ENCODE measurements around the gene LRRK1. TPM values are rescaled to one million over a fixed set of nuclear protein-coding genes. Genes with fewer than 3 reads are reported as not detected.

The LRRK1 gene
- total RNA-seq, 2 experiments from 2014 or later: 0.57 to 0.66 TPM

DNA sequence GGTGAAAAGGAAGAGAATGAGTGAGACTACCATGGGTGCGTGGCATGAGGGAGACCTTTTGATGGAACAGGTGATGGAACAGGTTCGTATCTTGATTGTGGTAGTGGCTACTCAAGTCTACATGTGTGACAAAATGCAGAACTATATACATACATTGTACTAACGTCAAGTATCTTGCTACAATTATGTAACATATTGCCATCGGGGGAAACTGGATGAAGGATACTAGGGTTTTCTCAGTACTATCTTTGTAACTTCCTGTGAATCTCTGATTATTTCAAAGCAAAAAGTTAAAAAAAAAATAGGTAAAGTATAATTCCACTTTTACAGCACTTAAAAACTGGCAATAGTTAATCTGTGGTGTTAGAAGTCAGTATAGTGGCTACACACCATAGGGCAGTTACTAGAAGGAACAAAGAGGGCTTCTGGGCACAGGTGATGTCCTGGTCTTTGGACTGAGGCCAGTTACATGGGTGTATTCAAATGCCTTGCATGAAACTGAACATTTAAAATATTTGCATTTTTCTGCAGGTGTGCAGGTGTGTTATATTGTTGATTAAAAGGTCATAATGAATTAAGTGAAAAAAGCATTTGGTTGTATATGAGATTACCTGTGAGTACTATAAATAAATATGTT lies 61.4 kb downstream of the LRRK1 start:
- Mint-ChIP-seq H3K9me3 (ENCODE audit: insufficient read depth) (no peaks in the 10 kb centered on the region), H3K27ac (no peak overlapping the region), H3K36me3 (ENCODE audit: low read depth) (no peaks in the 10 kb centered on the region), H3K4me1 (ENCODE audit: low read depth) (no peaks in the 10 kb centered on the region), H3K27me3 (ENCODE audit: low read depth) (peaks cover 30% of the 10 kb centered on the region), H3K4me3 (no peak overlapping the region)
- POLR2A ChIA-PET: no interaction called here
- DNase-seq: no peak
- CTCF ChIA-PET: no interaction called here
- no peak for ATAC-seq

- no peak overlapping the region for H3K4me3 Mint-ChIP-seq
- no peaks in the 10 kb centered on the region for H3K4me1 Mint-ChIP-seq (ENCODE audit: low read depth)
- ATAC-seq (no peak), DNase-seq (no peak)
- H3K27ac Mint-ChIP-seq: no peak overlapping the region
- ChIA-PET CTCF (no interaction called here), POLR2A (no interaction called here)
- peaks cover 30% of the 10 kb centered on the region for H3K27me3 Mint-ChIP-seq (ENCODE audit: low read depth)
- no peaks in the 10 kb centered on the region for H3K9me3 Mint-ChIP-seq (ENCODE audit: insufficient read depth)
- H3K36me3 Mint-ChIP-seq (ENCODE audit: low read depth): no peaks in the 10 kb centered on the region
Measured at GRCh38 chr15:100981086-100981485, 61.9 kb downstream of the LRRK1 start.

DNA sequence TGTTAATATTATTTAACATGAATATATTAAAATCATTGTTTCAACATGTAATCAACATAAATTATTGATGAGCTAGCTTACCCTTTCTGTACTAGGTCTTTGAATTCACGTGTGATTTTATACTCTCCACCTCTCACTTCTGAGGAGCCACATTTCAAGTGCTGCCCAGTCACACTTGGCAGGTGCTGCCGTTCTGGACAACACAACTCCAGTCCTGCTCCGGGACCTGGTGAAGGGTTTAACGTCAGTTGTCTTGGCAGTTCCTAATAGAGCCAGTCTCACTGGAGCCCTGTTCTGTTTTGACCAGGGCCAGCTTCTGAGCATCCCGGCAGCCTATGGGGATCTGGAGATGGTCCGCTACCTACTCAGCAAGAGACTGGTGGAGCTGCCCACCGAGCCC lies 64.1 kb downstream of the LRRK1 start:
- H3K9me3 Mint-ChIP-seq (ENCODE audit: insufficient read depth): no peaks in the 10 kb centered on the region
- no peak overlapping the region for H3K4me3 Mint-ChIP-seq
- ChIA-PET POLR2A (no interaction called here), CTCF (interaction anchor here (1.6 to 1.7 kb wide), 2 partner anchors 25 to 66 kb away, joined by 5 read pairs; no protein-coding TSS in a partner anchor)
- DNase-seq (no peak), ATAC-seq (no peak)
- no peaks in the 10 kb centered on the region for H3K4me1 Mint-ChIP-seq (ENCODE audit: low read depth)
- H3K36me3 Mint-ChIP-seq (ENCODE audit: low read depth): no peaks in the 10 kb centered on the region
- H3K27me3 Mint-ChIP-seq (ENCODE audit: low read depth): peaks cover 21% of the 10 kb centered on the region
- H3K27ac Mint-ChIP-seq: no peak overlapping the region

DNA sequence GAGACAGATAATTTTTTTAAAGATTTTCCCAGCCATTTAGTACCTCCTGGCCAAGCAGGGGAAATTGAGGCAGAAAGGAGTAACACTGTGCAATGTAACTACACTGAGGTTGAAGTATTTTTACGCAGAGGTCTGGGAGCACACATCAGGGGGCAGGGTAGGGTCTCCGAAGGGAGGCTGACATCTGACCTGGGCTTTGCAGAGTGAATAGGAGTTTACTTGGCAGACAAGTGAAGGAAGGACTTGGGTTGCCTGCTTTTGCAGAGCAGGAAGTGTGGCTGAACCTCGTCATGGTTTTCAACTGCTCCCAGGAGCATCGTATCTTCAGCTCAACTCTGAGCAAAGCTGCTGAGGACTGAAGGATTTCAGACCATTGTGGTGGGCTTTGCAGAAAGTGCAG lies 66.2 kb downstream of the LRRK1 start:
- Mint-ChIP-seq H3K27ac (no peak overlapping the region), H3K4me3 (no peak overlapping the region), H3K9me3 (ENCODE audit: insufficient read depth) (no peaks in the 10 kb centered on the region), H3K27me3 (ENCODE audit: low read depth) (peaks cover 25% of the 10 kb centered on the region), H3K36me3 (ENCODE audit: low read depth) (no peaks in the 10 kb centered on the region), H3K4me1 (ENCODE audit: low read depth) (no peaks in the 10 kb centered on the region)
- DNase-seq (no peak), ATAC-seq (no peak)
- ChIA-PET CTCF (interaction anchor here (0.7 to 1.6 kb wide), 2 partner anchors 23 to 275 kb away, joined by 3 to 6 read pairs; no protein-coding TSS in a partner anchor), POLR2A (no interaction called here)

GRCh38 chr15:100986158-100986896 lies 67.2 kb downstream of the LRRK1 start:
- no peaks in the 10 kb centered on the region for H3K4me1 Mint-ChIP-seq (ENCODE audit: low read depth)
- peaks cover 31% of the 10 kb centered on the region for H3K27me3 Mint-ChIP-seq (ENCODE audit: low read depth)
- no peaks in the 10 kb centered on the region for H3K36me3 Mint-ChIP-seq (ENCODE audit: low read depth)
- CTCF ChIA-PET: interaction anchor here (1.6 kb wide), 1 partner anchor 22 kb away, joined by 6 read pairs; no protein-coding TSS in a partner anchor
- ATAC-seq (no peak), DNase-seq (no peak)
- POLR2A ChIA-PET: no interaction called here
- H3K27ac Mint-ChIP-seq: no peak overlapping the region
- H3K9me3 Mint-ChIP-seq (ENCODE audit: insufficient read depth): no peaks in the 10 kb centered on the region
- no peak overlapping the region for H3K4me3 Mint-ChIP-seq

DNA sequence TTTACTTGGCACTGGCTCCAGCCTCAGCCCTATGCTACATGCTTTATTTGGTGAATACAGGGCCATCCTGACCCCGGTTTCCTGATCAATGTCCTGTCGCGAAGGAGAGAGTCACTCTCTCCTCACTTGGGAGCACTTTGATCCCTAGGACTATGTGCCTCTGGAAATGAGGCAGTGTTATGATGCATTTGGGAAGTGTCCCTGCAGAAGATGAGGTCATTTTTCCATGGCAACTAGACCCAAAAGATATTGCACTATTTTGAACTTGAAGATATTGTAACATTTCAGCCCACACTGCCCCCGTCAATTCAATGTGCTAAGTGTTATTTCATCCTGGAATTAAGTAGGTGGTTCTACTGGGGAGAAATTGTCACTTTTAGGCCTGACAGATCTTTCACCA lies 68.0 kb downstream of the LRRK1 start:
- Mint-ChIP-seq H3K36me3 (ENCODE audit: low read depth) (no peaks in the 10 kb centered on the region), H3K4me1 (ENCODE audit: low read depth) (no peaks in the 10 kb centered on the region), H3K27me3 (ENCODE audit: low read depth) (peaks cover 33% of the 10 kb centered on the region), H3K27ac (no peak overlapping the region), H3K4me3 (no peak overlapping the region), H3K9me3 (ENCODE audit: insufficient read depth) (no peaks in the 10 kb centered on the region)
- ATAC-seq (no peak), DNase-seq (no peak)
- ChIA-PET POLR2A (no interaction called here), CTCF (no interaction called here)

- no peaks in the 10 kb centered on the region for H3K36me3 Mint-ChIP-seq (ENCODE audit: low read depth)
- H3K9me3 Mint-ChIP-seq (ENCODE audit: insufficient read depth): no peaks in the 10 kb centered on the region
- no peaks in the 10 kb centered on the region for H3K4me1 Mint-ChIP-seq (ENCODE audit: low read depth)
- H3K4me3 Mint-ChIP-seq: no peak overlapping the region
- CTCF ChIA-PET: no interaction called here
- H3K27me3 Mint-ChIP-seq (ENCODE audit: low read depth): peaks cover 33% of the 10 kb centered on the region
- ATAC-seq: no peak
- POLR2A ChIA-PET: no interaction called here
- no peak overlapping the region for H3K27ac Mint-ChIP-seq
- no peak for DNase-seq
Measured at GRCh38 chr15:100988297-100988696, 69.1 kb downstream of the LRRK1 start.

DNA sequence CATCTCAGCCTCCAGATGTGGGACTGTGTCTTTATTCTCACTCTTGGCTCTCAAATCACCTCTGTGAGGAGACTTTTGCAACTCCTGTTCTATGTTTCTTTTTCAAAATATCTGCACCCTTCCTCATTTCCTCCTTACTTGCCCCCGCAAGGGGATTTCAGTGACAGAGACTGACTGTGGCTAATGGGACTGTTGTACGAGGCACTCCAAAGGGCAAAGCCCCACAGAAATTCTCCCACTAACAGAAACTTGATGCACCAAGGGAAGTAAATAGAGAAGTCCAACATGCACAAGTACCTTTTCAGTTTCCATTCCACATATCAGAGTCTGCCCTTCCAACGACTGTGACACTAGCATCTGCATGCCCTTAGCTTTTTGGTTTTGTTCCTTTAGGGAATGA lies 69.7 kb downstream of the LRRK1 start:
- ATAC-seq (no peak), DNase-seq (no peak)
- Mint-ChIP-seq H3K27me3 (ENCODE audit: low read depth) (peaks cover 33% of the 10 kb centered on the region), H3K36me3 (ENCODE audit: low read depth) (no peaks in the 10 kb centered on the region), H3K27ac (no peak overlapping the region), H3K4me3 (no peak overlapping the region), H3K9me3 (ENCODE audit: insufficient read depth) (no peaks in the 10 kb centered on the region), H3K4me1 (ENCODE audit: low read depth) (no peaks in the 10 kb centered on the region)
- ChIA-PET POLR2A (no interaction called here), CTCF (no interaction called here)

GRCh38 chr15:100994597-100995446 lies 75.7 kb downstream of the LRRK1 start:
- Mint-ChIP-seq H3K4me3 (no peak overlapping the region), H3K27me3 (ENCODE audit: low read depth) (peaks cover 22% of the 10 kb centered on the region), H3K36me3 (ENCODE audit: low read depth) (no peaks in the 10 kb centered on the region), H3K9me3 (ENCODE audit: insufficient read depth) (no peaks in the 10 kb centered on the region), H3K27ac (no peak overlapping the region), H3K4me1 (ENCODE audit: low read depth) (no peaks in the 10 kb centered on the region)
- ATAC-seq (no peak), DNase-seq (no peak)
- POLR2A ChIA-PET: no interaction called here
- CTCF ChIA-PET: interaction anchor here (5.3 kb wide), 1 partner anchor 13 kb away, joined by 46 read pairs; no protein-coding TSS in a partner anchor

- CTCF ChIA-PET: interaction anchor here (5.3 kb wide), 1 partner anchor 12 kb away, joined by 46 read pairs; no protein-coding TSS in a partner anchor
- Mint-ChIP-seq H3K4me3 (no peak overlapping the region), H3K9me3 (ENCODE audit: insufficient read depth) (no peaks in the 10 kb centered on the region), H3K36me3 (ENCODE audit: low read depth) (no peaks in the 10 kb centered on the region), H3K4me1 (ENCODE audit: low read depth) (no peaks in the 10 kb centered on the region), H3K27me3 (ENCODE audit: low read depth) (peaks cover 24% of the 10 kb centered on the region), H3K27ac (no peak overlapping the region)
- POLR2A ChIA-PET: no interaction called here
- DNase-seq: no peak
- ATAC-seq: no peak
Measured at GRCh38 chr15:100995471-100996430, 76.6 kb downstream of the LRRK1 start.

DNA sequence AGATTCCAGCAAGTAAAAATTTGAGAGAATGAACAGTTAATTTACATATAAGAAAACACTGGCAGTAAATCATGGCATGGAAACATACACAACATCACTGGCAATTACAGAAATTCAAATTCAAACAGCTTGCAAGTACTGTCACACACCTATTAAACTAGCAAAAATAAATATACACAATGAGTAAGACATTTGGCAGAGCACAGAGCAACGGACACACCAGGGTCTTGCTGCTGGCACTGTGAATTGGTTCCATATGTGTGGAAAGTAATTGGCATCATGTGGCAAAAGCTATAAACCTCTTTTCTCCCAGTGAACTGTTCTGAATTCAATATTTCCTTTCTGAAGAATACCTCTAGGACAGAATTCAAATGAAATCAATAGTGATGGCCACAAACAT lies 78.3 kb downstream of the LRRK1 start:
- ATAC-seq (no peak), DNase-seq (no peak)
- no peaks in the 10 kb centered on the region for H3K4me1 Mint-ChIP-seq (ENCODE audit: low read depth)
- no peak overlapping the region for H3K4me3 Mint-ChIP-seq
- H3K9me3 Mint-ChIP-seq (ENCODE audit: insufficient read depth): no peaks in the 10 kb centered on the region
- no peak overlapping the region for H3K27ac Mint-ChIP-seq
- ChIA-PET POLR2A (no interaction called here), CTCF (interaction anchor here (5.3 kb wide), 1 partner anchor 11 kb away, joined by 46 read pairs; no protein-coding TSS in a partner anchor)
- peaks cover 17% of the 10 kb centered on the region for H3K27me3 Mint-ChIP-seq (ENCODE audit: low read depth)
- H3K36me3 Mint-ChIP-seq (ENCODE audit: low read depth): no peaks in the 10 kb centered on the region
